IPS DF 4.7 (cell line): ENCODE measurements around the gene CLN3.
"Not testable (repeated sequence)": the region's sequence is repeated elsewhere in the genome, so short reads cannot be mapped to it uniquely, and the experiment has no call there.

ENCODE experiments used
- DNase-seq: peaks from one replicate; pipeline ENCODE4 v3.0.0-alpha.2; 2013; ENCODE audit warnings: low spot score; ENCODE audit errors: extremely low read depth

Gene CLN3

GRCh38 chr16:28494121-28494851 lies 2.4 kb upstream of the CLN3 start, which contains the start of gene APOBR:
Gene APOBR (plus strand): TSS chr16:28494643. CDS start chr16:28494682, 39 bp downstream.
- DNase-seq: no peak

DNA sequence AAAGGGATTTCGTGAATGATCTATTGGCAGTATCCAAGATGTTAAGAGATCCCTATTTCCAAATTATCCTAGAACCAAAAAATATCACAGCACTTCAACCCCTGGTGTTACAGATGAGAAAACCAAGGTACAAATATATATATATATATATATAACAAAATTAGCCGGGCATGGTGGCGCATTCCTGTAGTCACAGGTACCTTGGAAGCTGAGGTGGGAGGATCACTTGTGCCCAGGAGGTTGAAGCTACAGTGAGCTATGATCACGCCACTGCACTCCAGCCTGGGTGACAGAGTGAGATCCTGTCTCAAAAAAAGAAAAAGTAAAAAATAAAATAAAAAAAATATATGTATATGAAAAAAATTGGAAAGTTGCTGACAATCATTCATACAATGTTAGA lies 637 bp upstream of the CLN3 start:
- no peak for DNase-seq

GRCh38 chr16:28491230-28491969 lies 474 bp downstream of the CLN3 start:
- DNase-seq: no peak

DNA sequence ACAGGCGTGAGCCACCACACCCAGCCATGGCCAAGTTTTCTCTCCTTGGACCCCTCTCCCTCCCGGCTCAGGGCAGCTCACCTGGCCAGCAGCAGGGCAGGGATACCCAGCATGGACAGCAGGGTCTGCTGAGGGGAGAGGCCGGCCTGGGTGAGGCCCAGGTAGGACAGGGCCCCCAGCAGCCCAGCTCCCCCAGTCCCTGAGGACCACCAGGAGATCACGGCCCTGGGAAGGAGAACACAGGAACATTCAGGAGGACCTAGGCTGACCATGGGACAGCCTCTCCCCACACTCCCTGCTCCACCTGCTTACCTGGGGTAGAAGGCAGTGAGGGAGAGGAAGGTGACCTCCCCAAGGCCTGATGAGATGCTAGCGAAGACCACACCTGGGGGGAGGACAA lies 5.6 kb downstream of the CLN3 start:
- DNase-seq: no peak

DNA sequence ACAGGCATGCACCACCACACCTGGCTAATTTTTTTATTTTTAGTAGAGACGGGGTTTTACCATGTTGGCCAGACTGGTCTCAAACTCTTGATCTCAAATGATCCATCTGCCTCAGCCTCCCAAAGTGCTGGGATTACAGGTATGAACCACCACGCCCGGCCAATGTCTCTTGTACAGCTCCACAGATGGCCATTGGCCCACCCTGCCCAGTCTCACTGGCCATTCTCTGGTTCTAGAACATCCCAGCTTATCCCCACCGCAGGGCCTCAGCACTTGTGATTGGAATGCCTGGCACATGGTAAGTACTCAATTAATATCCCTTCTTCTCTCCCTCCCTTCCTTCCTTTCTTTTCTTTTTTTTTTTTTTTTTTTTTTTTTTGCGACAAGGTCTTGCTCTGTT lies 8.5 kb downstream of the CLN3 start:
- not testable (repeated sequence) for DNase-seq

DNA sequence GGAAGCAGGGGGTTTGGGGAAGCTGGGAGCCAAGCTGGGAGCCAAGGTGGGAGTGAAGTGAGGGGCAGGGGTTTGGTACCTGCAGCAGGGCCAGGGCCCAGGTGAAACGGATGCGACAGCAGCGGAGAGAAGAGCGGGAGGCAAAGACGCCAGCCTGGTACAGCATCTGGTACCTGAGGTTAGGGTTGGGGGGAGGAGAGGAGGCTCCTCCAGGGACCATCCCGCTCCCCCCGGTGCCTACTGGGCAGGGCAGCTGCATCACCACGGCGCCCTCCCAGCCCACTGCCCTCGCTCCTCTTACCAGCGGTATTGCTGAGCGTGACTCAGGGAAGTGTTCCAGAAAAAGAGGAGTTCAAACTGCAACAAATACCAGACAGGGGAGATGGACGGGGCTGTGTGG lies 9.8 kb downstream of the CLN3 start:
- no peak for DNase-seq

GRCh38 chr16:28478506-28479180 lies 13.2 kb downstream of the CLN3 start:
- no peak for DNase-seq

- DNase-seq: no peak
Measured at GRCh38 chr16:28477311-28477920, 14.5 kb downstream of the CLN3 start.

- DNase-seq: no peak
Measured at GRCh38 chr16:28475221-28475620, 16.7 kb downstream of the CLN3 start.

DNA sequence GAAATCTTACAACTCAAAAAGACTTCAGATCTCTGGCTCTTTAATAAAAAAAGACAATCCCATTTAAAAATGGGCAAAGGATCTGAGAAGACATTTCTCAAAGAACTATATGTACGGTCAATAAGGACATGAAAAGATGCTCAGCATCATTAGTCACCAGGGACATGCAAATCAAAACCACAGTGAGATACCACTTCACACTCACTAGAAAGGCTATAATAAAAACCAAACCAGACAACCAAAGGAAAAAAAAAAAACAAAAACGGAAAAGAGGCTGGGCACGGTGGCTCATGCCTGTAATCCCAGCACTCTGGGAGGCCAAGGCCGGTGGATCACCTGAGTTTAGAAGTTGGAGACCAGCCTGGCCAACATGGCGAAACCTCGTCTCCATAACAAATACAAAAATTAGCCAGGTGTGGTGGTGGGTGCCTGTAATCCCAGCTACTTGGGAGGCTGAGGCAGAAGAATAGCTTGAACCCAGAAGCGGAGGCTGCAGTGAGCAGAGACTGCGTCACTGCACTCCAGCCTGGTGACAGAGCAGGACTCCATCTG lies 18.1 kb downstream of the CLN3 start:
- no peak for DNase-seq

DNA sequence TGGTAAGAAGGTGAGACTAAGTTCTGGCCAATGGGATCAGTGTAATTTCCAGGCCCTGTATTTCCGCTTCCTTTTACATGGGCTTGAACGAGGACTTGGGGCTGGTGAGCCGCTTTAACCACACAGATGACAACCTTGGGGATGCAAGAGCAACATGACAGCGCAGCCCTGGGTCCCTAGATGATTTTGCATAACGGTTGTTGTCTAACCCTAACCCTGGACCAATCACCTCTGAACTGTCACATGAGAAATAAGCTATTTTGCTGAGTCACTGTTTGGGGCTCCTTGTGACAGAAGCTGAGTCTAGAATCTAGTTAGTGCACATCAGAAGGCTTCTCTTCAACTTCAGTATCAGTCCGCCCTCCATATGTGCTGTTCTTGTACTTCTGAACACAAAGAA lies 44.8 kb downstream of the CLN3 start:
- not testable (repeated sequence) for DNase-seq

DNA sequence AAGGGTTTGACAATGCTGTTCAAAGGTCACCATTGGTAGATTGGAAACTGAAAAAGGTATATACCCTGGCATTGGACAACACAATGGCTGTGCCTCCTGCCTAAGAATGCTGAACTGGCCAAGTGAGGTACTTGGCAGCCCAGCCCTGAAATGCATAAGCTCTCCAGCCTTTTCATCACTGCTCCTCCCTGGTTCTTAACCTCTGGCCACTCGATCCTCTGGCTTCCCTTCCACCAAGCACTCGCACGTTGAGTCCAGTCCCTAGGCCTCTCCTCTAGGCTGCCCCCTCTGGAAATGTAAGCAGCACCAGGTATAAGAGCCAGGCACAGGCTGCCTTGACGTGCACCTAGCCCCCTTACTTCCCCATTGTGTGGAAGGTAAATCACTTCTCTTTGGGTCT lies 45.5 kb downstream of the CLN3 start:
- not testable (repeated sequence) for DNase-seq

GRCh38 chr16:28443943-28444342 lies 47.9 kb downstream of the CLN3 start:
- not testable (repeated sequence) for DNase-seq

DNA sequence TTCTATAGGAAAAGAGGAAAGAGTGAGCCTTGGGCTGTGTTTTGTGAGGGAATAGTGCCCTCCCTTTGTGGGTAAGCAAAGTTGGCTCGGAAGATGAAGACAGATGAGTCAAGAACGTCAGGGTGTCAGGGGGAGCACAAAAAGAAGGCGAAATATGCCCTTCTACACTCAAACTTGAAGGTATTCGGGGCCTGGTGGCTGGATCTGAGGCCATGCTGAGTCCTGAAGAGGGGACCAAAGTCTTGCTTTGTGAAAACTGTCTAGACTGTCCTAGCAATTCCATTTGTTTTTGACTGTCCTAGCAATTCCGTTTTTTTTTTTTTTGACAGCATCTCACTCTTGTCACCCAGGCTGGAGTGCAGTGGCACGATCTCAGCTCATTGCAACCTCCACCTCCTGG lies 53.0 kb downstream of the CLN3 start:
- DNase-seq: not testable (repeated sequence)

DNA sequence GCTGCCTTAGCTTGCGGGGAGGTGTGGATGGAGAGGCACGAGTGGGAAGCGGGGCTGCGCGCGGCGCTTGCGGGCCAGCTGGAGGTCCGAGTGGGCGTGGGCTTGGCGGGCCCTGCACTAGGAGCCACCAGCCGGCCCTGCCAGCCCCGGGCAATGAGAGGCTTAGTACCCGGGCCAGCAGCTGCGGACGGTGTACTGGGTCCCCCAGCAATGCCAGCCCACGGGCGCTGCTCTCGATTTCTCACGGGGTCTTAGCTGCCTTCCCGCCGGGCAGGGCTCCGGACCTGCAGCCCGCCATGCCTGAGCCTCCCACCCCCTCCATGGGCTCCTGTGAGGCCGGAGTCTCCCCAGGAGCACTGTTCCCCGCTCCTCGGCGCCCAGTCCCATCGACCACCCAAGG lies 56.5 kb downstream of the CLN3 start:
- not testable (repeated sequence) for DNase-seq
